ENCODE data around the gene LARP4B.

LARP4B gene

GRCh38 chr10:786633-787474 lies 144.7 kb downstream of the LARP4B start:
- Histone ChIP-seq H3K4me3 (ENCODE audit: insufficient read depth, low read depth, low read length, poor library complexity, severe bottlenecking) (no peak overlapping the region), H3K9me3 (ENCODE audit: control insufficient read depth, low read length) (no peaks in the 10 kb centered on the region), H3K4me1 (ENCODE audit: control insufficient read depth, insufficient read depth, low read length, poor library complexity, severe bottlenecking) (no peaks in the 10 kb centered on the region), H3K27me3 (replicated peaks; ENCODE audit: control insufficient read depth, insufficient read depth, low read length, poor library complexity, severe bottlenecking) (no peaks in the 10 kb centered on the region), H3K36me3 (ENCODE audit: control insufficient read depth, insufficient read depth, low read length) (no peaks in the 10 kb centered on the region), H3K27ac (ENCODE audit: insufficient read depth, low read length, poor library complexity, severe bottlenecking) (no peak overlapping the region)
- DNase-seq = no peak

- Histone ChIP-seq H3K36me3 (ENCODE audit: control insufficient read depth, insufficient read depth, low read length) (no peaks in the 10 kb centered on the region), H3K27ac (ENCODE audit: insufficient read depth, low read length, poor library complexity, severe bottlenecking) (no peak overlapping the region), H3K4me1 (ENCODE audit: control insufficient read depth, insufficient read depth, low read length, poor library complexity, severe bottlenecking) (no peaks in the 10 kb centered on the region), H3K4me3 (ENCODE audit: insufficient read depth, low read depth, low read length, poor library complexity, severe bottlenecking) (no peak overlapping the region), H3K27me3 (replicated peaks; ENCODE audit: control insufficient read depth, insufficient read depth, low read length, poor library complexity, severe bottlenecking) (no peaks in the 10 kb centered on the region), H3K9me3 (ENCODE audit: control insufficient read depth, low read length) (no peaks in the 10 kb centered on the region)
- no peak for DNase-seq
These were observed 145.7 kb downstream of the LARP4B start for GRCh38 chr10:785861-786214.

GRCh38 chr10:785089-785860 lies 146.2 kb downstream of the LARP4B start:
- Histone ChIP-seq H3K4me1 (ENCODE audit: control insufficient read depth, insufficient read depth, low read length, poor library complexity, severe bottlenecking) (no peaks in the 10 kb centered on the region), H3K27me3 (replicated peaks; ENCODE audit: control insufficient read depth, insufficient read depth, low read length, poor library complexity, severe bottlenecking) (no peaks in the 10 kb centered on the region), H3K9me3 (ENCODE audit: control insufficient read depth, low read length) (no peaks in the 10 kb centered on the region), H3K27ac (ENCODE audit: insufficient read depth, low read length, poor library complexity, severe bottlenecking) (no peak overlapping the region), H3K4me3 (ENCODE audit: insufficient read depth, low read depth, low read length, poor library complexity, severe bottlenecking) (no peak overlapping the region), H3K36me3 (ENCODE audit: control insufficient read depth, insufficient read depth, low read length) (no peaks in the 10 kb centered on the region)
- no peak for DNase-seq

- DNase-seq = no peak
- H3K4me1 ChIP-seq (ENCODE audit: control insufficient read depth, insufficient read depth, low read length, poor library complexity, severe bottlenecking) = no peaks in the 10 kb centered on the region
- H3K36me3 ChIP-seq (ENCODE audit: control insufficient read depth, insufficient read depth, low read length) = no peaks in the 10 kb centered on the region
- no peak overlapping the region for H3K27ac ChIP-seq (ENCODE audit: insufficient read depth, low read length, poor library complexity, severe bottlenecking)
- no peak overlapping the region for H3K4me3 ChIP-seq (ENCODE audit: insufficient read depth, low read depth, low read length, poor library complexity, severe bottlenecking)
- H3K9me3 ChIP-seq (ENCODE audit: control insufficient read depth, low read length) = no peaks in the 10 kb centered on the region
- H3K27me3 ChIP-seq (replicated peaks; ENCODE audit: control insufficient read depth, insufficient read depth, low read length, poor library complexity, severe bottlenecking) = no peaks in the 10 kb centered on the region
These were observed 147.0 kb downstream of the LARP4B start for GRCh38 chr10:784403-785088.

- H3K36me3 ChIP-seq (ENCODE audit: control insufficient read depth, insufficient read depth, low read length) = no peaks in the 10 kb centered on the region
- no peaks in the 10 kb centered on the region for H3K4me1 ChIP-seq (ENCODE audit: control insufficient read depth, insufficient read depth, low read length, poor library complexity, severe bottlenecking)
- H3K27ac ChIP-seq (ENCODE audit: insufficient read depth, low read length, poor library complexity, severe bottlenecking) = no peak overlapping the region
- no peaks in the 10 kb centered on the region for H3K9me3 ChIP-seq (ENCODE audit: control insufficient read depth, low read length)
- DNase-seq = no peak
- H3K4me3 ChIP-seq (ENCODE audit: insufficient read depth, low read depth, low read length, poor library complexity, severe bottlenecking) = no peak overlapping the region
- H3K27me3 ChIP-seq (replicated peaks; ENCODE audit: control insufficient read depth, insufficient read depth, low read length, poor library complexity, severe bottlenecking) = no peaks in the 10 kb centered on the region
These were observed 148.5 kb downstream of the LARP4B start for GRCh38 chr10:782751-783648.

- H3K4me3 ChIP-seq (ENCODE audit: insufficient read depth, low read depth, low read length, poor library complexity, severe bottlenecking) = no peak overlapping the region
- no peak overlapping the region for H3K27ac ChIP-seq (ENCODE audit: insufficient read depth, low read length, poor library complexity, severe bottlenecking)
- H3K9me3 ChIP-seq (ENCODE audit: control insufficient read depth, low read length) = no peaks in the 10 kb centered on the region
- H3K36me3 ChIP-seq (ENCODE audit: control insufficient read depth, insufficient read depth, low read length) = no peaks in the 10 kb centered on the region
- no peak for DNase-seq
- no peaks in the 10 kb centered on the region for H3K4me1 ChIP-seq (ENCODE audit: control insufficient read depth, insufficient read depth, low read length, poor library complexity, severe bottlenecking)
- no peaks in the 10 kb centered on the region for H3K27me3 ChIP-seq (replicated peaks; ENCODE audit: control insufficient read depth, insufficient read depth, low read length, poor library complexity, severe bottlenecking)
These were observed 150.7 kb downstream of the LARP4B start for GRCh38 chr10:780536-781524.

GRCh38 chr10:778626-779330 lies 152.7 kb downstream of the LARP4B start:
- Histone ChIP-seq H3K36me3 (ENCODE audit: control insufficient read depth, insufficient read depth, low read length) (no peaks in the 10 kb centered on the region), H3K27ac (ENCODE audit: insufficient read depth, low read length, poor library complexity, severe bottlenecking) (no peak overlapping the region), H3K9me3 (ENCODE audit: control insufficient read depth, low read length) (no peaks in the 10 kb centered on the region), H3K27me3 (replicated peaks; ENCODE audit: control insufficient read depth, insufficient read depth, low read length, poor library complexity, severe bottlenecking) (no peaks in the 10 kb centered on the region), H3K4me3 (ENCODE audit: insufficient read depth, low read depth, low read length, poor library complexity, severe bottlenecking) (no peak overlapping the region), H3K4me1 (ENCODE audit: control insufficient read depth, insufficient read depth, low read length, poor library complexity, severe bottlenecking) (no peaks in the 10 kb centered on the region)
- no peak for DNase-seq

GRCh38 chr10:777913-778479 lies 153.5 kb downstream of the LARP4B start:
- Histone ChIP-seq H3K27ac (ENCODE audit: insufficient read depth, low read length, poor library complexity, severe bottlenecking) (no peak overlapping the region), H3K4me1 (ENCODE audit: control insufficient read depth, insufficient read depth, low read length, poor library complexity, severe bottlenecking) (no peaks in the 10 kb centered on the region), H3K9me3 (ENCODE audit: control insufficient read depth, low read length) (no peaks in the 10 kb centered on the region)

More at GRCh38 chr10:777913-778479, 153.5 kb downstream of the LARP4B start:
- no peak overlapping the region for H3K4me3 ChIP-seq (ENCODE audit: insufficient read depth, low read depth, low read length, poor library complexity, severe bottlenecking)
- no peaks in the 10 kb centered on the region for H3K27me3 ChIP-seq (replicated peaks; ENCODE audit: control insufficient read depth, insufficient read depth, low read length, poor library complexity, severe bottlenecking)
- no peaks in the 10 kb centered on the region for H3K36me3 ChIP-seq (ENCODE audit: control insufficient read depth, insufficient read depth, low read length)
- no peak for DNase-seq
